Mesenchymal stem cell (in vitro differentiated cells and primary cell): ENCODE results near the gene DNAH10. TPM values are rescaled to one million over a fixed set of nuclear protein-coding genes. Genes with fewer than 3 reads are reported as not detected.

Experiments
- DNase-seq: peaks from one replicate; pipeline ENCODE4 v3.0.0-alpha.2; 2013
- H2AFZ ChIP-seq: one replicate; pipeline ENCODE4 v1.6.1; 2013; ENCODE audit warnings: low read depth, mild to moderate bottlenecking, control low read depth, inconsistent platforms, low read length, moderate library complexity
- H2AK5ac ChIP-seq: 2 replicates; pipeline ENCODE4 v1.6.1; 2013; ENCODE audit warnings: low read length, moderate library complexity, mild to moderate bottlenecking, inconsistent platforms; ENCODE audit not compliant: severe bottlenecking
- H2BK120ac ChIP-seq: one replicate; pipeline ENCODE4 v1.6.1; 2013; ENCODE audit warnings: low read depth, mild to moderate bottlenecking, inconsistent platforms, low read length, moderate library complexity
- H2BK12ac ChIP-seq, 2 experiments: one replicate each; pipeline ENCODE4 v1.6.1; 2013; ENCODE audit warnings: inconsistent platforms in 2 of 2, low read length in 2 of 2, mild to moderate bottlenecking in 2 of 2, moderate library complexity in 2 of 2, control low read depth in 1 of 2
- H2BK15ac ChIP-seq: one replicate; pipeline ENCODE4 v1.6.1; 2013; ENCODE audit warnings: mild to moderate bottlenecking, low read depth, inconsistent platforms; ENCODE audit not compliant: poor library complexity, severe bottlenecking
- H2BK5ac ChIP-seq: 2 replicates; pipeline ENCODE4 v1.6.1; 2013; ENCODE audit warnings: low read depth, mild to moderate bottlenecking, low read length, control low read depth, inconsistent platforms; ENCODE audit not compliant: poor library complexity, severe bottlenecking
- H3K14ac ChIP-seq, 2 experiments: one replicate each; pipeline ENCODE4 v1.6.1; 2013; ENCODE audit warnings: inconsistent platforms in 2 of 2, low read length in 2 of 2, control low read depth in 1 of 2, mild to moderate bottlenecking in 1 of 2, moderate library complexity in 1 of 2
- H3K18ac ChIP-seq, 2 experiments: one replicate each; pipeline ENCODE4 v1.6.1; 2013; ENCODE audit warnings: inconsistent platforms in 2 of 2, low read length in 2 of 2, control low read depth in 1 of 2, low read depth in 1 of 2, mild to moderate bottlenecking in 1 of 2
- H3K23ac ChIP-seq, 2 experiments: one replicate each; pipeline ENCODE4 v1.6.1; 2013; ENCODE audit warnings: inconsistent platforms in 2 of 2, low read length in 2 of 2, mild to moderate bottlenecking in 2 of 2, moderate library complexity in 2 of 2, control low read depth in 1 of 2
- H3K27ac ChIP-seq: 2 replicates; pipeline ENCODE4 v1.5.1; 2013; ENCODE audit warnings: mild to moderate bottlenecking, moderate library complexity, low read length, control low read depth, inconsistent platforms; ENCODE audit not compliant: poor library complexity, severe bottlenecking
- H3K27me3 ChIP-seq, 2 experiments: 2 replicates each; pipeline versions ENCODE4 v1.6.1 to v1.7.0; 2013; ENCODE audit warnings: low read length in 2 of 2, mild to moderate bottlenecking in 2 of 2, moderate library complexity in 2 of 2, control low read depth in 1 of 2, inconsistent platforms in 1 of 2; ENCODE audit not compliant: control insufficient read depth in 1 of 2, insufficient read depth in 1 of 2
- H3K36me3 ChIP-seq, 2 experiments: 2 replicates each; pipeline versions ENCODE4 v1.6.1 to v1.7.0; 2013; ENCODE audit warnings: low read length in 2 of 2, control low read depth in 1 of 2, inconsistent platforms in 1 of 2, low read depth in 1 of 2, mild to moderate bottlenecking in 1 of 2; ENCODE audit not compliant: insufficient read depth in 2 of 2, control insufficient read depth in 1 of 2
- H3K4ac ChIP-seq, 2 experiments: one replicate each; pipeline ENCODE4 v1.6.1; 2013; ENCODE audit warnings: inconsistent platforms in 2 of 2, low read length in 2 of 2, mild to moderate bottlenecking in 2 of 2, moderate library complexity in 2 of 2, control low read depth in 1 of 2, low read depth in 1 of 2
- H3K4me1 ChIP-seq: 2 replicates; pipeline ENCODE4 v1.6.1; 2013; ENCODE audit warnings: low read depth, low read length, control low read depth; ENCODE audit not compliant: control insufficient read depth, insufficient read depth
- H3K4me2 ChIP-seq: 2 replicates; pipeline ENCODE4 v1.6.1; 2013; ENCODE audit warnings: low read length, mild to moderate bottlenecking, inconsistent platforms; ENCODE audit not compliant: poor library complexity, severe bottlenecking
- H3K4me3 ChIP-seq, 2 experiments: 2 replicates each; pipeline versions ENCODE4 v1.5.1 to v1.7.0; 2013; ENCODE audit warnings: low read length in 2 of 2, mild to moderate bottlenecking in 2 of 2, control low read depth in 1 of 2, low read depth in 1 of 2; ENCODE audit not compliant: insufficient read depth in 1 of 2
- H3K79me1 ChIP-seq: replicated peaks from 2 replicates; pipeline ENCODE4 v1.6.1; 2013; ENCODE audit warnings: mild to moderate bottlenecking, control low read depth, low read length, inconsistent platforms; ENCODE audit not compliant: poor library complexity, severe bottlenecking
- H3K9ac ChIP-seq: 2 replicates; pipeline ENCODE4 v1.7.0; 2013; ENCODE audit warnings: mild to moderate bottlenecking, low read length, moderate library complexity
- H3K9me3 ChIP-seq: 2 replicates; pipeline ENCODE4 v1.7.0; 2013; ENCODE audit warnings: mild to moderate bottlenecking, low read length; ENCODE audit not compliant: control insufficient read depth
- H4K8ac ChIP-seq: one replicate; pipeline ENCODE4 v1.6.1; 2013; ENCODE audit warnings: inconsistent platforms, mild to moderate bottlenecking, low read length, moderate library complexity
- H4K91ac ChIP-seq: one replicate; pipeline ENCODE4 v1.6.1; 2013; ENCODE audit warnings: mild to moderate bottlenecking, low read length, inconsistent platforms
- WGBS: methylation state at CpG from one replicate; pipeline ENCODE4 v1.1.7; 2013; ENCODE audit warnings: mixed read lengths; 5-methylcytosine and 5-hydroxymethylcytosine counted together
- small RNA-seq: library from polyadenylated mRNA; stranded (forward); fragments of <200 nt; extraction: miRNeasy Mini kit (QIAGEN cat#:217004); gene quantifications from one replicate; pipeline ENCODE3, GENCODE V24; 2013; ENCODE audit warnings: low read depth

The DNAH10 gene

GRCh38 chr12:123984903-123985302 lies 222.8 kb downstream of the DNAH10 start:
- Histone ChIP-seq H2BK120ac (no peak overlapping the region), H2AK5ac (no peak overlapping the region), H3K4ac (no peak overlapping the region), H2BK15ac (no peak overlapping the region), H3K27ac (no peak overlapping the region), H2AFZ (no peak overlapping the region), H3K79me1 (peaks cover 40% of the 10 kb centered on the region), H3K27me3 (no peaks in the 10 kb centered on the region), H3K36me3 (peaks cover 9 to 59% of the 10 kb centered on the region in 2 experiments), H3K9ac (no peak overlapping the region), H2BK5ac (no peak overlapping the region), H3K18ac (no peak overlapping the region), H3K23ac (no peak overlapping the region), H4K91ac (no peak overlapping the region), H4K8ac (no peak overlapping the region), H3K9me3 (no peaks in the 10 kb centered on the region), H3K14ac (no peak overlapping the region), H2BK12ac (no peak overlapping the region), H3K4me1 (no peaks in the 10 kb centered on the region), H3K4me2 (no peak overlapping the region), H3K4me3 (no peak overlapping the region)
- WGBS = 95% methylated on average over 3 of the region's 4 CpGs
- DNase-seq = no peak

Small RNAs within 50 kb of the gene (small RNA-seq; reads per million reads assigned to genes)
- gene AC068790.4 = not detected
- not detected for gene AC068790.6
